GM18861 (cell line): ENCODE measurements around the gene B4GALT6.

Experiments used
- ATAC-seq: cut with Tn5 transposase; IDR thresholded peaks from one replicate; pipeline ENCODE4 v1.9.1; 2021; ENCODE audit not compliant: unreplicated experiment

The B4GALT6 gene

DNA sequence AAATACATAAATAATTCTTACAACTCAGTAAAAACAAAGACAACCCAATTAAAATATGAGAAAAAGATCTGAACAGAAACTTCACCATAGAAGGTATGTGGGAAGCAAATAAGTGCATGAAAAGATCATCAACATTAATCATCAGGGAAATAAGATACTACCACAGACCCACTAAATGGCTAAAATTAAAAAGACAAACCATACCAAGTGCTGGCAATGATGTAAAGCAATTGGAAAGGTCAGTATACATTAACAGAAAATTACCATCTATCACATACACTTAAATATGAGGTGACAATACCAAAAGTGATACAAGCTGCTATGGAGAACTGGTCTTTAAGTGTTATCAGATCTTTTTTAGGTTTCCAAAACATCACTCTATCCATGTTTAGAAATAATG, 48.0 kb downstream of the B4GALT6 start:
- ATAC-seq, result no peak

DNA sequence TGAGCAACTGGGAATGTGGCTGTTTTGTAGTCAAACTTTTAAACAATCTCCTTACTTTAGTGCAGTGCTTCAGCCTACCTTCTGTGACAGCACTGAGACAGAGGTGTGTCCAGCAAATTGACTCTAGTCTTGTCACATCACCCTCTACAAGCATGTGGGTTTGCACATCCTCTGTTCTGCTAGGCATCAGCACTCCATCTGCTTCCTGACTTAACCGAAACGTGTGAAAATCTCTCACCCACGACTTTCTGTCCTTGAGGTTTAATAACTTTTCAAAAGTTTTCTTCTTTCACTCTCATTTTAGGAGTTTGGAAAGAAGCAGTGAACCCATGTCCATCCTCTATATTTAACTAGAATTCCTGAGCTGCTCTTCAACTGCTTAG, 50.1 kb downstream of the B4GALT6 start:
- ATAC-seq, result peak; percentile 94

GRCh38 chr18:31633392-31634330, 50.7 kb downstream of the B4GALT6 start:
- ATAC-seq, result peak; percentile 22

- no peak for ATAC-seq
Measured at GRCh38 chr18:31632356-31632755, 52.0 kb downstream of the B4GALT6 start.

- no peak for ATAC-seq
Measured at GRCh38 chr18:31631526-31631925, 52.9 kb downstream of the B4GALT6 start.

GRCh38 chr18:31630549-31630948, 53.8 kb downstream of the B4GALT6 start:
- ATAC-seq, result no peak

DNA sequence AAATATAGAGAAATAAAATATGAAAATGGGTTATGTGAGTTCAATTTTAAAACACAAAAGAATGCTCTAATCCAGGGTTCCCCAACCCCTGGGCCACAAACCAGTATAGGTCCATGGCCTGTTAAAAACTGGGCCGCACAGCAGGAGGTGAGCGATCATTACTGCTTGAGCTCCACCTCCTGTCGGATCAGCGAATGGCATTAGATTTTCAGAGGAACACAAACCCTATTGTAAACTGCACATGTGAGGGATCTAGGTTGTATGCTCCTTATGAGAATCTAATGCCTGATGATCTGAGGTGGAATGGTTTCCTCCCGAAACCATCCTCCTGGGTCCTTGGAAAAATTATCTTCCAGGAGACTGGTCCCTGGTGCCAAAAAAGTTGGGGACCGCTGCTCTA, 58.0 kb downstream of the B4GALT6 start:
- ATAC-seq, result no peak

GRCh38 chr18:31624892-31625640, 59.3 kb downstream of the B4GALT6 start:
- no peak for ATAC-seq

DNA sequence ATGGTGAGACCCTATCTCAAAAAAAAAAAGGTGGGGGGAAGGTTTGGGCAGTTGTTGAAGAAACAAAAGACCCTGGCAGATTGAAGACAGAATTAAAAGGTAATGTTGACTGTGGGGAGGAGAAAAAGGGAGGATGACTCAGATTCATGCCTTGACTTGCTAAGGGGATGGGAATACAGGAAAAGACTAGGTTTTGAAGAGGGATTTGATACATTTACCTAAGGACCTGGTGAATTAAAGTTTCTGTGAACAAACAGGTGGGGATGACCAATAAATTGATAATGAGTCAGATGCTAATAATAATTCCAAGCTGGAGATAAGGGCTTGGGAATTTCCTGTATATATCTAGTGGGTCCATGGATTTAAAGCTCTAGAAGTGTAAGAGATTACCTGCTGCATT, 65.1 kb downstream of the B4GALT6 start:
- ATAC-seq, result no peak

GRCh38 chr18:31618801-31619200, 65.6 kb downstream of the B4GALT6 start:
- ATAC-seq, result no peak

GRCh38 chr18:31617031-31617717, 67.2 kb downstream of the B4GALT6 start:
- ATAC-seq, result no peak

DNA sequence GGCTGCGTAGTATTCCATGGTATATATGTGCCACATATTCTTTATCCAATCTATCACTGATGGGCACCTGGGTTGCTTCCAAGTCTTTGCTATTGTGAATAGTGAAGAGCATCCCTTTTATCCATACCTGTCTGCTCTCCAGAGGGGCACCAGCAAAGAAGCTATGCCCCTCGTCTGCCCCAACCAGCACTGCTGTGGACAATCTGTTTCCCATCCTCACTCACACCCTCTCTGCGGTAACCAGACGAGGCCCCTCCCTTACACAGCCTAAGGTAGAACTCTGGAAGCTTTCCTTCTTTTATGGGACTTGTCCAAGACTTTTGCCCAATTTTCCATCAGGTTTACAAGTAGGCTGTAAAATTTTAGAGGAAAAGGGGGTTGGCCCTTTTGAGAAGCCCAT, 67.8 kb downstream of the B4GALT6 start:
- ATAC-seq, result no peak

- ATAC-seq, result no peak
Measured at GRCh38 chr18:31614044-31614443, 70.3 kb downstream of the B4GALT6 start.

GRCh38 chr18:31612124-31612523, 72.3 kb downstream of the B4GALT6 start:
- ATAC-seq, result no peak

DNA sequence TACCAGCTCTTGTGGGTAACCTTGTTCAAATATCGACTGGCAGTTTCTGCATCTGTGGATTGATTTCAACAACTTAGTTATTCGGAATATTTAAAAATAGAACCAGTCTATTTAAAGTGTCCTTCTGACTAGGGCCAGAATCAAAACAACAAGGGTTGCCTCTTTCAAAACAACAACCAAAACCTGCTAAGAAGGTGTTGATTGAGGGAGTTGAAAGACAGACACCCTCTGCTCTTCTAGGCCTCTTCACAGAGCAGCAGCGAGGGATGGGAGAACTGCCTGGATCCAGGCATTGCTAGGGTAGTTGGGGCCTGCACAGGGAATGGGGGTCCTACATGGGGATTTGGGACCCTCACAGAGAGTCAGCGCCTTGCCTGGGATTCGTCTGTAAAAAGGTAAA, 72.9 kb downstream of the B4GALT6 start:
- no peak for ATAC-seq

DNA sequence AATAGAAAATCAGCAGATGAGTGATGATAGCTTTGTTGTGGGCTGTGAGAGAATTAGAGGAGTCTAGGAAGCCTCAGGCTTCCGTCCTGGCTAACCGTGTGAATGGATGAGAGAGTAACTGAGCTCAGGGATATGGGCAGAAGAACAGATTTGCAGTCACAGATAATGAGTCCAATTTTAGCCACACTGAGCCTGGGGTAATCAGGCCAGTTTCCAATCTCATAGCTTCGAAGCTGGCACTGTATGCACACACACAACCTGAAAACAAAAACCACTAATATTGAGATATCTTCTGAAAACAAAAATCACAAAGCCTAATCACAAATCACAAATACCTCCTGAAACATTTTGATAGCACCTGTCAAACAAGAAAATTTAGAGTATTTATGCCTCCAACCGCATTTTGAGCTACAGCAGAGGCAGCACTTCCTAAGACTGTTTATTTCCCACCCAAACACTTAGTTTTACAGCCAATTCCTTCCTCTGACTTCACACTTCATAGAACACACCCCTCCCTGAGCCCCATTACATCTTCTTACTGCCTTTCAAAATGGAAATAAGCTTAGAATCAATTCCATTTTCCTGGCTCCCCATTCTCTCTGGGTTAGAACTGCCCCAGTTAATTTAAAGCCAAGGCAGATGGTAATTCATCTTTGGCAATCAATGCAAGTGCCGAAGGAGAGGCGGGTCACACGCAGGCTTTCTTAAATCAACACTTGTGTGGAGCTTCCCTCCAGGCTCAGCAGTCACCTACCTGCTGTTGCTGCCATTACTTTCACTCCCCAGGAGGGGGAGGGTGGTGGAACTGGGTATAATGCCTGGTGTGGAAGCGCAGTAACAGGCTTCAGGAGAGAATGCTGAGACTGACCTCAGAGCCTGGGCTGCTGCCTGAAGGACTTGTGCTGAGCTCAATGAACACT, 73.8 kb downstream of the B4GALT6 start:
- ATAC-seq, result no peak

- ATAC-seq, result no peak
Measured at GRCh38 chr18:31609886-31610285, 74.5 kb downstream of the B4GALT6 start.

DNA sequence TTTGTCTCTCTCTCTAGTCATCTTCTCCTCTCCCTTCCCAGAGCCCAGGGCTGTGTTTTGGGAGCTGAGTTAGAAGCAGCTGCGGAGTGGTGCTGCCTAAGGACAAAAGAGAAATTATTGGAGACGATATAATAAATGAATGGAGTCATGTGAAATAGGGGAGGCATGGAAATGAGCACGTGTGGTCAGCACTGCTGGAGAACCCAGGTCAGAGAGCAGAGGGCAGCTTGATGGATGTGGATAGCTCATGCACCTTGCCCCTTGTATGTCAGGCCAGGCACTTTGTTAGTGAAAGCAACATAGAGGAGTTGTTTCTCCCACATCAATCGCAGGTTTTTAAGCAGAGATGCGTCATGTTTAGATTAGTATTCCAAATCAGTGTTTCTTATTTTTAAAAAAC, 77.0 kb downstream of the B4GALT6 start:
- ATAC-seq, result no peak

GRCh38 chr18:31606265-31606664, 78.1 kb downstream of the B4GALT6 start:
- ATAC-seq, result no peak

DNA sequence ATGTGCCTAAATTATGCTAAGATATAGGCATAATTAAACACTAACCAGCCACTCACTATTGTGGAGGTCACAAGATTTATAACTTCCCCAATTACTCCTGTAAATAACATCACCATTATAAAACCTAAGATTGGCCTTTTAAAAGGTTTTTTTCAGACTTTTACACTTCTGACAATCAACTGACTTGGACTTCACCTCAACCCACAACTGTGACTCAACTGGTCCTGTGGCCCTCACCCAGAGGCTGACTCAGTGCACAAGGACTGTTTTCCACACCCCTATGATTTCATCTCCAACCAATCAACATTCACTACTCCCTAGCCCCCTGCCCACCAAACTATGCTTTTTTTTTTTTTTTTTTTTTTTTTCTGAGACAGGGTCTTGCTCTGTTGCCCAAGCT, 81.1 kb downstream of the B4GALT6 start:
- ATAC-seq, result no peak
